MG63 (cell line): ENCODE data around the gene TAOK3. TPM values are rescaled to one million over a fixed set of nuclear protein-coding genes. Genes with fewer than 3 reads are reported as not detected.

Experiments
- DNase-seq: peaks from one replicate; pipeline ENCODE4 v3.0.0-alpha.2; 2020
- H3K27me3 ChIP-seq: fragments of 250-450 bp; sonication (Bioruptor Pico); 2 replicates; pipeline ENCODE4 v1.5.1; 2020; ENCODE audit warnings: mild to moderate bottlenecking, moderate library complexity
- H3K36me3 ChIP-seq: fragments of 250-450 bp; sonication (Bioruptor Pico); 2 replicates; pipeline ENCODE4 v1.5.1; 2020; ENCODE audit warnings: mild to moderate bottlenecking, moderate library complexity
- H3K4me3 ChIP-seq: fragments of 250-450 bp; sonication (Bioruptor Pico); 2 replicates; pipeline ENCODE4 v1.5.1; 2020; ENCODE audit warnings: mild to moderate bottlenecking, moderate library complexity
- H3K9me3 ChIP-seq: fragments of 250-450 bp; sonication (Bioruptor Pico); 2 replicates; pipeline ENCODE4 v1.5.1; 2020; ENCODE audit warnings: mild to moderate bottlenecking, moderate library complexity
- total RNA-seq: library from RNA; depleted of rRNA; stranded (reverse); fragments of >200 nt; shearing (Covaris generic); gene quantifications from 2 replicates; pipeline ENCODE4 v1.2.3, GENCODE V29; 2014; ENCODE audit warnings: low replicate concordance

Gene TAOK3
- total RNA-seq, 1 experiment from 2014 or later = 24.5 TPM

- Histone ChIP-seq H3K36me3 (no peaks in the 10 kb centered on the region; the same call in 1 of the 2 replicates), H3K9me3 (no peaks in the 10 kb centered on the region), H3K27me3 (no peaks in the 10 kb centered on the region), H3K4me3 (no peak overlapping the region)
- DNase-seq = no peak
Observed at GRCh38 chr12:118219772-118220171, 152.9 kb downstream of the TAOK3 start.

GRCh38 chr12:118219106-118219505 lies 153.6 kb downstream of the TAOK3 start:
- H3K27me3 ChIP-seq = no peaks in the 10 kb centered on the region
- H3K4me3 ChIP-seq = no peak overlapping the region
- H3K36me3 ChIP-seq = no peaks in the 10 kb centered on the region; the same call in 1 of the 2 replicates
- DNase-seq = no peak
- H3K9me3 ChIP-seq = no peaks in the 10 kb centered on the region

GRCh38 chr12:118213452-118213851 lies 159.3 kb downstream of the TAOK3 start:
- no peaks in the 10 kb centered on the region for H3K36me3 ChIP-seq
- H3K27me3 ChIP-seq = no peaks in the 10 kb centered on the region
- H3K9me3 ChIP-seq = no peaks in the 10 kb centered on the region
- no peak overlapping the region for H3K4me3 ChIP-seq
- DNase-seq = no peak

GRCh38 chr12:118212606-118213005 lies 160.1 kb downstream of the TAOK3 start:
- H3K9me3 ChIP-seq = no peaks in the 10 kb centered on the region
- no peaks in the 10 kb centered on the region for H3K36me3 ChIP-seq
- no peak overlapping the region for H3K4me3 ChIP-seq
- no peak for DNase-seq
- no peaks in the 10 kb centered on the region for H3K27me3 ChIP-seq

- Histone ChIP-seq H3K9me3 (no peaks in the 10 kb centered on the region), H3K27me3 (no peaks in the 10 kb centered on the region), H3K36me3 (no peaks in the 10 kb centered on the region), H3K4me3 (no peak overlapping the region)
- no peak for DNase-seq
Observed at GRCh38 chr12:118206107-118206412, 166.6 kb downstream of the TAOK3 start.

- DNase-seq = no peak
Observed at GRCh38 chr12:118193958-118194357, 178.7 kb downstream of the TAOK3 start.

GRCh38 chr12:118193477-118193876 lies 179.2 kb downstream of the TAOK3 start:
- Histone ChIP-seq H3K36me3 (no peaks in the 10 kb centered on the region; the same call in 1 of the 2 replicates), H3K27me3 (no peaks in the 10 kb centered on the region), H3K9me3 (no peaks in the 10 kb centered on the region), H3K4me3 (no peak overlapping the region)
- no peak for DNase-seq

More at GRCh38 chr12:118193958-118194357, 178.7 kb downstream of the TAOK3 start:
- no peaks in the 10 kb centered on the region for H3K9me3 ChIP-seq
- no peak overlapping the region for H3K4me3 ChIP-seq
- no peaks in the 10 kb centered on the region for H3K27me3 ChIP-seq
- no peaks in the 10 kb centered on the region; the same call in 1 of the 2 replicates for H3K36me3 ChIP-seq

GRCh38 chr12:118190266-118190665 lies 182.4 kb downstream of the TAOK3 start:
- peak overlapping the region; percentile 38 for H3K4me3 ChIP-seq
- no peaks in the 10 kb centered on the region for H3K9me3 ChIP-seq
- DNase-seq = peak; percentile 5
- H3K36me3 ChIP-seq = no peaks in the 10 kb centered on the region; the same call in 1 of the 2 replicates
- H3K27me3 ChIP-seq = no peaks in the 10 kb centered on the region

GRCh38 chr12:118189741-118190191 lies 182.9 kb downstream of the TAOK3 start:
- Histone ChIP-seq H3K9me3 (no peaks in the 10 kb centered on the region), H3K27me3 (no peaks in the 10 kb centered on the region), H3K4me3 (peak overlapping the region; percentile 38), H3K36me3 (no peaks in the 10 kb centered on the region; the same call in 1 of the 2 replicates)
- DNase-seq = peak; percentile 56

- Histone ChIP-seq H3K4me3 (peak overlapping the region; percentile 38), H3K9me3 (no peaks in the 10 kb centered on the region)
- DNase-seq = peak; percentile 33
Observed at GRCh38 chr12:118188690-118189371, 183.9 kb downstream of the TAOK3 start.

GRCh38 chr12:118187751-118188435 lies 184.8 kb downstream of the TAOK3 start:
- DNase-seq = no peak
- H3K36me3 ChIP-seq = no peaks in the 10 kb centered on the region; the same call in 1 of the 2 replicates
- no peaks in the 10 kb centered on the region for H3K9me3 ChIP-seq
- H3K4me3 ChIP-seq = no peak overlapping the region
- H3K27me3 ChIP-seq = no peaks in the 10 kb centered on the region

More at GRCh38 chr12:118188690-118189371, 183.9 kb downstream of the TAOK3 start:
- Histone ChIP-seq H3K36me3 (no peaks in the 10 kb centered on the region; the same call in 1 of the 2 replicates), H3K27me3 (no peaks in the 10 kb centered on the region)

GRCh38 chr12:118185602-118186397 lies 186.9 kb downstream of the TAOK3 start:
- Histone ChIP-seq H3K27me3 (no peaks in the 10 kb centered on the region), H3K9me3 (no peaks in the 10 kb centered on the region)

GRCh38 chr12:118183711-118184110 lies 189.0 kb downstream of the TAOK3 start:
- no peak for DNase-seq
- Histone ChIP-seq H3K9me3 (no peaks in the 10 kb centered on the region), H3K4me3 (no peak overlapping the region), H3K27me3 (no peaks in the 10 kb centered on the region), H3K36me3 (0 out of 2 replicates have a peak, but pooled peaks cover 9% of the 10 kb centered on the region)

More at GRCh38 chr12:118185602-118186397, 186.9 kb downstream of the TAOK3 start:
- no peak for DNase-seq
- no peak overlapping the region for H3K4me3 ChIP-seq
- 0 out of 2 replicates have a peak, but pooled peaks cover 5% of the 10 kb centered on the region for H3K36me3 ChIP-seq

- H3K9me3 ChIP-seq = no peaks in the 10 kb centered on the region
- DNase-seq = no peak
- H3K4me3 ChIP-seq = no peak overlapping the region
- H3K36me3 ChIP-seq = 0 out of 2 replicates have a peak, but pooled peaks cover 9% of the 10 kb centered on the region
- H3K27me3 ChIP-seq = no peaks in the 10 kb centered on the region
Observed at GRCh38 chr12:118183155-118183554, 189.6 kb downstream of the TAOK3 start.

GRCh38 chr12:118175823-118176447 lies 196.8 kb downstream of the TAOK3 start:
- no peaks in the 10 kb centered on the region for H3K27me3 ChIP-seq
- H3K9me3 ChIP-seq = no peaks in the 10 kb centered on the region
- H3K36me3 ChIP-seq = peaks cover 13% of the 10 kb centered on the region
- DNase-seq = no peak
- H3K4me3 ChIP-seq = no peak overlapping the region

- no peak for DNase-seq
- Histone ChIP-seq H3K36me3 (peaks cover 5% of the 10 kb centered on the region), H3K9me3 (no peaks in the 10 kb centered on the region), H3K27me3 (no peaks in the 10 kb centered on the region), H3K4me3 (no peak overlapping the region)
Observed at GRCh38 chr12:118166946-118167345, 205.8 kb downstream of the TAOK3 start.
